Measurements from ENCODE around the gene PTPN2.
A peak's percentile ranks its signal among the peaks of the same experiment; 100 is the strongest.

PTPN2 gene

GRCh38 chr18:12803069-12803936 is 80.7 kb downstream of the PTPN2 start:
- Histone ChIP-seq H3K36me3 (ENCODE audit: control insufficient read depth in 2 of 2, insufficient read depth in 1 of 2, low read length in 2 of 2) (peaks cover 0 to 18% of the 10 kb centered on the region in 2 experiments; a peak in 2 of 3 replicates), H3K4me3 (ENCODE audit: low read depth, low read length) (no peak overlapping the region), H3K4me1 (ENCODE audit: control insufficient read depth, insufficient read depth, low read length) (peaks cover 8% of the 10 kb centered on the region), H3K27ac (ENCODE audit: extremely low read depth, low read depth, low read length) (no peak overlapping the region), H3K9me3 (ENCODE audit: control insufficient read depth, insufficient read depth, low read depth, low read length) (no peaks in the 10 kb centered on the region)
- no peak for TF ChIP-seq ZNF302 (tag by site-specific recombination; IDR thresholded peaks at IDR 0.05; ENCODE audit: low read depth)
- TF ChIP-seq ZNF645 (tag by site-specific recombination; IDR thresholded peaks at IDR 0.05): no peak
- TF ChIP-seq, protein P1, sequence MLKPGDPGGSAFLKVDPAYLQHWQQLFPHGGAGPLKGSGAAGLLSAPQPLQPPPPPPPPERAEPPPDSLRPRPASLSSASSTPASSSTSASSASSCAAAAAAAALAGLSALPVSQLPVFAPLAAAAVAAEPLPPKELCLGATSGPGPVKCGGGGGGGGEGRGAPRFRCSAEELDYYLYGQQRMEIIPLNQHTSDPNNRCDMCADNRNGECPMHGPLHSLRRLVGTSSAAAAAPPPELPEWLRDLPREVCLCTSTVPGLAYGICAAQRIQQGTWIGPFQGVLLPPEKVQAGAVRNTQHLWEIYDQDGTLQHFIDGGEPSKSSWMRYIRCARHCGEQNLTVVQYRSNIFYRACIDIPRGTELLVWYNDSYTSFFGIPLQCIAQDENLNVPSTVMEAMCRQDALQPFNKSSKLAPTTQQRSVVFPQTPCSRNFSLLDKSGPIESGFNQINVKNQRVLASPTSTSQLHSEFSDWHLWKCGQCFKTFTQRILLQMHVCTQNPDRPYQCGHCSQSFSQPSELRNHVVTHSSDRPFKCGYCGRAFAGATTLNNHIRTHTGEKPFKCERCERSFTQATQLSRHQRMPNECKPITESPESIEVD (tag by site-specific recombination; IDR thresholded peaks at IDR 0.05): 0 out of 2 replicates have a peak, but pooled peaks have one; percentile 13
- no peak for TF ChIP-seq ZNF23 (tag by site-specific recombination; IDR thresholded peaks at IDR 0.05; ENCODE audit: borderline replicate concordance)
- no peak for TF ChIP-seq ZNF223 (tag by site-specific recombination; IDR thresholded peaks at IDR 0.05)
- TF ChIP-seq FEZF1 (tag by site-specific recombination; IDR thresholded peaks at IDR 0.05): peak; percentile 28; the same call in 1 of the 2 replicates
- TF ChIP-seq ZBTB20 (tag by site-specific recombination; IDR thresholded peaks at IDR 0.05): no peak
- no peak for TF ChIP-seq ZNF433 (tag by site-specific recombination; IDR thresholded peaks at IDR 0.05; ENCODE audit: low read depth)
- ChIA-PET CTCF (interaction anchor here (0.6 to 1.0 kb wide), 3 partner anchors 44 to 70 kb away, joined by 3 to 4 read pairs (median 3); no protein-coding TSS in a partner anchor), POLR2A (interaction anchor here (1.0 kb wide), 1 partner anchor 80 kb away, joined by 4 read pairs; no protein-coding TSS in a partner anchor)

DNA sequence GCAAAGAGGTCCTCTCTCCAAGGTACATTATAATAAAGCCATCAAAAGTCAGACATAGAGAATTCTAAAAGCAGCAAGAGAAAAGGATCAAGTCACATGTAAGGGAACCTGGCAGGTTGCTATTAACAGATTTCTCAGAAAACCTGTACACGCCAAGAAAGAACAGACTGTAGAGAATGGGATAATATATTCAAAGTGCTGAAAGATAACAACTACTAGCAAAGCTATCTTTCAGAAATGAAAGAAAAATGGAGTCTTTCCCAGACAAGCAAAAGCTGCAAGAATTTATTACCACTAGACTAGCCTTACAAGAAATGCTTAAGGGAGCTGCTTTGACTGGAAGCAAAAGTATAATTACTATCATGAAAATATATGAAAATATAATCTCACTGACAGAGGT is 81.5 kb downstream of the PTPN2 start:
- ChIA-PET POLR2A (interaction anchor here (1.0 kb wide), 1 partner anchor 81 kb away, joined by 4 read pairs; no protein-coding TSS in a partner anchor), CTCF (interaction anchor here (0.6 to 1.0 kb wide), 3 partner anchors 45 to 71 kb away, joined by 3 to 4 read pairs (median 3); no protein-coding TSS in a partner anchor)
- no peak for TF ChIP-seq ZNF112 (tag by site-specific recombination; IDR thresholded peaks at IDR 0.05)
- Histone ChIP-seq H3K27ac (ENCODE audit: extremely low read depth, low read depth, low read length) (no peak overlapping the region), H3K4me1 (ENCODE audit: control insufficient read depth, insufficient read depth, low read length) (peaks cover 8% of the 10 kb centered on the region), H3K9me3 (ENCODE audit: control insufficient read depth, insufficient read depth, low read depth, low read length) (no peaks in the 10 kb centered on the region), H3K4me3 (ENCODE audit: low read depth, low read length) (no peak overlapping the region), H3K36me3 (ENCODE audit: control insufficient read depth in 2 of 2, insufficient read depth in 1 of 2, low read length in 2 of 2) (peaks cover 0 to 18% of the 10 kb centered on the region in 2 experiments; a peak in 2 of 3 replicates)

- H3K9me3 ChIP-seq (ENCODE audit: control insufficient read depth, insufficient read depth, low read depth, low read length): no peaks in the 10 kb centered on the region
- TF ChIP-seq ZNF140 (tag by site-specific recombination; IDR thresholded peaks at IDR 0.05) (peak; percentile 62), ZFP3 (tag by site-specific recombination; IDR thresholded peaks at IDR 0.05; ENCODE audit: low read depth) (no peak)
- no peaks in the 10 kb centered on the region for H3K4me1 ChIP-seq (ENCODE audit: control insufficient read depth, insufficient read depth, low read length)
- POLR2A ChIA-PET: no interaction called here
- no peak overlapping the region for H3K27ac ChIP-seq (ENCODE audit: extremely low read depth, low read depth, low read length)
- H3K36me3 ChIP-seq (ENCODE audit: control insufficient read depth in 2 of 2, insufficient read depth in 1 of 2, low read length in 2 of 2): peaks cover 0 to 21% of the 10 kb centered on the region in 2 experiments; a peak in 2 of 3 replicates
- CTCF ChIA-PET: no interaction called here
- H3K4me3 ChIP-seq (ENCODE audit: low read depth, low read length): no peak overlapping the region
These were observed 87.6 kb downstream of the PTPN2 start for GRCh38 chr18:12796448-12796847.

- H3K4me1 ChIP-seq (ENCODE audit: control insufficient read depth, insufficient read depth, low read length): no peaks in the 10 kb centered on the region
- H3K9me3 ChIP-seq (ENCODE audit: control insufficient read depth, insufficient read depth, low read depth, low read length): no peaks in the 10 kb centered on the region
- H3K4me3 ChIP-seq (ENCODE audit: low read depth, low read length): no peak overlapping the region
- peaks cover 0 to 6% of the 10 kb centered on the region in 2 experiments; a peak in 1 of 3 replicates for H3K36me3 ChIP-seq (ENCODE audit: control insufficient read depth in 2 of 2, insufficient read depth in 1 of 2, low read length in 2 of 2)
- ChIA-PET CTCF (no interaction called here), POLR2A (no interaction called here)
- no peak overlapping the region for H3K27ac ChIP-seq (ENCODE audit: extremely low read depth, low read depth, low read length)
- TF ChIP-seq MYNN (tag by site-specific recombination; IDR thresholded peaks at IDR 0.05; ENCODE audit: borderline replicate concordance) (no peak), ZNF398 (tag by site-specific recombination; IDR thresholded peaks at IDR 0.05) (no peak), ZNF311 (tag by site-specific recombination; IDR thresholded peaks at IDR 0.05; ENCODE audit: borderline replicate concordance) (no peak)
- TF ChIP-seq, protein P2, sequence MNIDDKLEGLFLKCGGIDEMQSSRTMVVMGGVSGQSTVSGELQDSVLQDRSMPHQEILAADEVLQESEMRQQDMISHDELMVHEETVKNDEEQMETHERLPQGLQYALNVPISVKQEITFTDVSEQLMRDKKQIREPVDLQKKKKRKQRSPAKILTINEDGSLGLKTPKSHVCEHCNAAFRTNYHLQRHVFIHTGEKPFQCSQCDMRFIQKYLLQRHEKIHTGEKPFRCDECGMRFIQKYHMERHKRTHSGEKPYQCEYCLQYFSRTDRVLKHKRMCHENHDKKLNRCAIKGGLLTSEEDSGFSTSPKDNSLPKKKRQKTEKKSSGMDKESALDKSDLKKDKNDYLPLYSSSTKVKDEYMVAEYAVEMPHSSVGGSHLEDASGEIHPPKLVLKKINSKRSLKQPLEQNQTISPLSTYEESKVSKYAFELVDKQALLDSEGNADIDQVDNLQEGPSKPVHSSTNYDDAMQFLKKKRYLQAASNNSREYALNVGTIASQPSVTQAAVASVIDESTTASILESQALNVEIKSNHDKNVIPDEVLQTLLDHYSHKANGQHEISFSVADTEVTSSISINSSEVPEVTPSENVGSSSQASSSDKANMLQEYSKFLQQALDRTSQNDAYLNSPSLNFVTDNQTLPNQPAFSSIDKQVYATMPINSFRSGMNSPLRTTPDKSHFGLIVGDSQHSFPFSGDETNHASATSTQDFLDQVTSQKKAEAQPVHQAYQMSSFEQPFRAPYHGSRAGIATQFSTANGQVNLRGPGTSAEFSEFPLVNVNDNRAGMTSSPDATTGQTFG (tag by site-specific recombination; IDR thresholded peaks at IDR 0.05; ENCODE audit: borderline replicate concordance): no peak
- TF ChIP-seq, protein P3, sequence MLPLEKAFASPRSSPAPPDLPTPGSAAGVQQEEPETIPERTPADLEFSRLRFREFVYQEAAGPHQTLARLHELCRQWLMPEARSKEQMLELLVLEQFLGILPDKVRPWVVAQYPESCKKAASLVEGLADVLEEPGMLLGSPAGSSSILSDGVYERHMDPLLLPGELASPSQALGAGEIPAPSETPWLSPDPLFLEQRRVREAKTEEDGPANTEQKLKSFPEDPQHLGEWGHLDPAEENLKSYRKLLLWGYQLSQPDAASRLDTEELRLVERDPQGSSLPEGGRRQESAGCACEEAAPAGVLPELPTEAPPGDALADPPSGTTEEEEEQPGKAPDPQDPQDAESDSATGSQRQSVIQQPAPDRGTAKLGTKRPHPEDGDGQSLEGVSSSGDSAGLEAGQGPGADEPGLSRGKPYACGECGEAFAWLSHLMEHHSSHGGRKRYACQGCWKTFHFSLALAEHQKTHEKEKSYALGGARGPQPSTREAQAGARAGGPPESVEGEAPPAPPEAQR (tag by site-specific recombination; IDR thresholded peaks at IDR 0.05): no peak
These were observed 92.4 kb downstream of the PTPN2 start for GRCh38 chr18:12791610-12792009.
